WTC11 (cell line): ENCODE data around the gene VEPH1.

ENCODE experiments used
- CBFB ChIP-seq: sonication (generic); formaldehyde crosslinking; IDR thresholded peaks from 2 replicates; pipeline ENCODE4 v1.8.1; 2022; ENCODE audit warnings: mild to moderate bottlenecking, low read depth, missing genetic modification reagents
- FOXK1 ChIP-seq: sonication (generic); formaldehyde crosslinking; IDR thresholded peaks from 2 replicates; pipeline ENCODE4 v1.8.0; 2022; ENCODE audit warnings: mild to moderate bottlenecking, moderate library complexity, missing genetic modification reagents
- KAT7 ChIP-seq: sonication (generic); formaldehyde crosslinking; IDR thresholded peaks from 2 replicates; pipeline ENCODE4 v1.8.1; 2023; ENCODE audit warnings: missing genetic modification reagents, mild to moderate bottlenecking, borderline replicate concordance
- MXD4 ChIP-seq: fragments of 250-450 bp; sonication (Bioruptor Pico); IDR thresholded peaks from 2 replicates; pipeline ENCODE4 v1.8.0; 2021; ENCODE audit warnings: mild to moderate bottlenecking, moderate library complexity, borderline replicate concordance
- NR2C2 ChIP-seq: sonication (generic); formaldehyde crosslinking; IDR thresholded peaks from 2 replicates; pipeline ENCODE4 v1.8.0; 2022; ENCODE audit warnings: mild to moderate bottlenecking, missing genetic modification reagents
- SP1 ChIP-seq: sonication (generic); formaldehyde crosslinking; conservative IDR thresholded peaks from 2 replicates; pipeline ENCODE4 v1.8.1; 2022; ENCODE audit warnings: missing genetic modification reagents
- ZBTB21 ChIP-seq: sonication (generic); formaldehyde crosslinking; IDR thresholded peaks from 2 replicates; pipeline ENCODE4 v1.8.1; 2023; ENCODE audit warnings: mild to moderate bottlenecking, missing genetic modification reagents, borderline replicate concordance
- TF ChIP-seq, protein P1 (sequence below): fragments of 200-600 bp; IDR thresholded peaks from 2 replicates; pipeline ENCODE4 v1.8.0; 2022; ENCODE audit warnings: antibody characterized with exemption
- TF ChIP-seq, protein P2 (sequence below): sonication (generic); formaldehyde crosslinking; IDR thresholded peaks from 2 replicates; pipeline ENCODE4 v1.8.0; 2022; ENCODE audit warnings: mild to moderate bottlenecking, missing genetic modification reagents
- TF ChIP-seq, protein P3 (sequence below): sonication (generic); formaldehyde crosslinking; IDR thresholded peaks from 2 replicates; pipeline ENCODE4 v1.8.1; 2023; ENCODE audit warnings: mild to moderate bottlenecking, missing genetic modification reagents, moderate library complexity
- TF ChIP-seq, protein P4 (sequence below): sonication (generic); formaldehyde crosslinking; IDR thresholded peaks from 2 replicates; pipeline ENCODE4 v1.8.1; 2022; ENCODE audit warnings: mild to moderate bottlenecking, missing genetic modification reagents, moderate library complexity, borderline replicate concordance

DNA sequence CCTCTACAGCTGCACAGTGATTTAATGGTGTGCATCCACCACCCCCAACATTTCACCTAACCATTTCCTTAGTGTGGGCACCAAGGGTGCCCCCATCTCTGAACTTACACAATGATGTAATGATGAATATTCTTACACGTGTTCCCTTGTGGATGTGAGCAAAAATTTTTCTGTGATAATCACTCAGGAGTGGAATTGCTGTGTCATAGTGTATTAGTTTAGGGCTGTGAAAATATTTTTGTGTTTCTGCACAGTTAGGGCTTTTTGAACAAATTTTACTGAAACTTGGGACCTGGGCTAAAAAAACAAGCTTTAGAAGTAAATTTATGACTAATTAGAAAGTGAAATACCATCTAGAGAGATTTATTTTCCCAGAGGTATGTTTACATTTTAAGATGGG lies 208.7 kb downstream of the VEPH1 start:
- TF ChIP-seq, protein P1, sequence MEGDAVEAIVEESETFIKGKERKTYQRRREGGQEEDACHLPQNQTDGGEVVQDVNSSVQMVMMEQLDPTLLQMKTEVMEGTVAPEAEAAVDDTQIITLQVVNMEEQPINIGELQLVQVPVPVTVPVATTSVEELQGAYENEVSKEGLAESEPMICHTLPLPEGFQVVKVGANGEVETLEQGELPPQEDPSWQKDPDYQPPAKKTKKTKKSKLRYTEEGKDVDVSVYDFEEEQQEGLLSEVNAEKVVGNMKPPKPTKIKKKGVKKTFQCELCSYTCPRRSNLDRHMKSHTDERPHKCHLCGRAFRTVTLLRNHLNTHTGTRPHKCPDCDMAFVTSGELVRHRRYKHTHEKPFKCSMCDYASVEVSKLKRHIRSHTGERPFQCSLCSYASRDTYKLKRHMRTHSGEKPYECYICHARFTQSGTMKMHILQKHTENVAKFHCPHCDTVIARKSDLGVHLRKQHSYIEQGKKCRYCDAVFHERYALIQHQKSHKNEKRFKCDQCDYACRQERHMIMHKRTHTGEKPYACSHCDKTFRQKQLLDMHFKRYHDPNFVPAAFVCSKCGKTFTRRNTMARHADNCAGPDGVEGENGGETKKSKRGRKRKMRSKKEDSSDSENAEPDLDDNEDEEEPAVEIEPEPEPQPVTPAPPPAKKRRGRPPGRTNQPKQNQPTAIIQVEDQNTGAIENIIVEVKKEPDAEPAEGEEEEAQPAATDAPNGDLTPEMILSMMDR: no peak
- TF ChIP-seq, protein P2, sequence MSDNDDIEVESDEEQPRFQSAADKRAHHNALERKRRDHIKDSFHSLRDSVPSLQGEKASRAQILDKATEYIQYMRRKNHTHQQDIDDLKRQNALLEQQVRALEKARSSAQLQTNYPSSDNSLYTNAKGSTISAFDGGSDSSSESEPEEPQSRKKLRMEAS (CRISPR knock-in tag): no peak
- TF ChIP-seq MXD4 (no peak), NR2C2 (CRISPR knock-in tag) (no peak), SP1 (CRISPR knock-in tag) (no peak), CBFB (CRISPR knock-in tag) (no peak), KAT7 (CRISPR knock-in tag) (no peak), ZBTB21 (CRISPR knock-in tag) (no peak), FOXK1 (CRISPR knock-in tag) (no peak)
- TF ChIP-seq, protein P3, sequence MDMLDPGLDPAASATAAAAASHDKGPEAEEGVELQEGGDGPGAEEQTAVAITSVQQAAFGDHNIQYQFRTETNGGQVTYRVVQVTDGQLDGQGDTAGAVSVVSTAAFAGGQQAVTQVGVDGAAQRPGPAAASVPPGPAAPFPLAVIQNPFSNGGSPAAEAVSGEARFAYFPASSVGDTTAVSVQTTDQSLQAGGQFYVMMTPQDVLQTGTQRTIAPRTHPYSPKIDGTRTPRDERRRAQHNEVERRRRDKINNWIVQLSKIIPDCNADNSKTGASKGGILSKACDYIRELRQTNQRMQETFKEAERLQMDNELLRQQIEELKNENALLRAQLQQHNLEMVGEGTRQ: no peak
- TF ChIP-seq, protein P4, sequence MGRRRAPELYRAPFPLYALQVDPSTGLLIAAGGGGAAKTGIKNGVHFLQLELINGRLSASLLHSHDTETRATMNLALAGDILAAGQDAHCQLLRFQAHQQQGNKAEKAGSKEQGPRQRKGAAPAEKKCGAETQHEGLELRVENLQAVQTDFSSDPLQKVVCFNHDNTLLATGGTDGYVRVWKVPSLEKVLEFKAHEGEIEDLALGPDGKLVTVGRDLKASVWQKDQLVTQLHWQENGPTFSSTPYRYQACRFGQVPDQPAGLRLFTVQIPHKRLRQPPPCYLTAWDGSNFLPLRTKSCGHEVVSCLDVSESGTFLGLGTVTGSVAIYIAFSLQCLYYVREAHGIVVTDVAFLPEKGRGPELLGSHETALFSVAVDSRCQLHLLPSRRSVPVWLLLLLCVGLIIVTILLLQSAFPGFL: no peak
